Endothelial cell of umbilical vein (primary cell): ENCODE results near the gene CEP85L.

ENCODE experiments used
- CTCF ChIP-seq, 2 donors: IDR thresholded peaks; 1 replicate in 1 of 2; 2 replicates in 1 of 2; pipeline ENCODE4 v1.5.1; 2011; ENCODE audit warnings: low read length in 2 of 2, mild to moderate bottlenecking in 2 of 2, moderate library complexity in 2 of 2, control low read depth in 1 of 2, inconsistent platforms in 1 of 2, low read depth in 1 of 2; ENCODE audit not compliant: insufficient read depth in 1 of 2; ENCODE audit errors: extremely low read depth in 1 of 2
- EZH2 ChIP-seq: IDR thresholded peaks from 2 replicates; pipeline ENCODE4 v1.6.1; 2012; ENCODE audit warnings: borderline replicate concordance, low read depth, mild to moderate bottlenecking, moderate library complexity, low read length, inconsistent platforms; ENCODE audit not compliant: severe bottlenecking
- GATA2 ChIP-seq: IDR thresholded peaks from 2 replicates; pipeline ENCODE4 v1.7.0; 2011; ENCODE audit warnings: low read depth, mild to moderate bottlenecking, moderate library complexity, mixed read lengths, low read length; ENCODE audit not compliant: insufficient read length, insufficient read depth
- JUN ChIP-seq: IDR thresholded peaks from 2 replicates; pipeline ENCODE4 v1.6.1; 2011; ENCODE audit warnings: borderline replicate concordance, low read depth; ENCODE audit not compliant: insufficient read length, insufficient read depth
- MAX ChIP-seq: IDR thresholded peaks from 2 replicates; pipeline ENCODE4 v1.6.1; 2011; ENCODE audit not compliant: insufficient read depth, insufficient read length
- MYC ChIP-seq: IDR thresholded peaks from one replicate; pipeline ENCODE4 v1.6.1; 2011; ENCODE audit warnings: mild to moderate bottlenecking, low read depth, low read length
- POLR2A ChIP-seq: IDR thresholded peaks from 2 replicates; pipeline ENCODE4 v1.6.1; 2012; ENCODE audit warnings: low read depth, mild to moderate bottlenecking, control low read depth, low read length
- POLR2AphosphoS5 ChIP-seq: IDR thresholded peaks from 2 replicates; pipeline ENCODE4 v1.6.1; 2012; ENCODE audit warnings: low read depth, mild to moderate bottlenecking, control low read depth, low read length, moderate library complexity; ENCODE audit not compliant: insufficient read depth

- no peak for TF ChIP-seq CTCF (IDR thresholded peaks at IDR 0.05; ENCODE audit: extremely low read depth in 1 of 2, insufficient read depth in 1 of 2, low read depth in 1 of 2, low read length in 2 of 2)
- no peak for TF ChIP-seq JUN
- no peak for TF ChIP-seq EZH2
- no peak for TF ChIP-seq POLR2A
- no peak for TF ChIP-seq MAX
- no peak for TF ChIP-seq POLR2AphosphoS5
- no peak for TF ChIP-seq GATA2
- no peak for TF ChIP-seq MYC
These were observed 109.0 kb downstream of the CEP85L start for GRCh38 chr6:118542184-118542952.
